Activated naive CD4-positive, alpha-beta T cell treated with anti-CD3 and anti-CD28 coated beads, Interleukin-2, amount 50 U/mL, for 16 hours (primary cell): Measurements from ENCODE around the gene CNOT10.
"Not testable (repeated sequence)": the region's sequence is repeated elsewhere in the genome, so short reads cannot be mapped to it uniquely, and the experiment has no call there.

ENCODE experiments used
- DNase-seq: peaks from one replicate; pipeline ENCODE4 v3.0.0-alpha.2; 2020

CNOT10 gene

DNA sequence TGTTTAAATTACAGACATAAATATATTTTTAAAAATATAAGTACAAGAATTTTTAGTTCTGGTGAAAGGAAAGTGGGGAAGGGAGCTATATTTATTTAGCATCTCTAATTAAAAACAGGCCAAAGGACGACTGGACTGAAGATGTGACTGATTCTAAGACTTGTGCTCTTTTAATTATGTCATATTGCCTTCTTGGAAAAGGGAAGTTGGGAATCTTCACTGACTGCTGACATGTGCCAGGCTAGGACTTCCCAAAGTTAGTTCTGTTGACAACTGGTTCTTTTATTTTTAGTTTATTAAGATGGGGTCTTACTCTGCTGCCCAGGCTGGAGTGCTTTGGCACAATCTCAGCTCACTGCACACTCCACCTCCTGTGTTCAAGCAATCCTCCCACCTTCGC, 13.5 kb downstream of the CNOT10 start:
- no peak for DNase-seq

DNA sequence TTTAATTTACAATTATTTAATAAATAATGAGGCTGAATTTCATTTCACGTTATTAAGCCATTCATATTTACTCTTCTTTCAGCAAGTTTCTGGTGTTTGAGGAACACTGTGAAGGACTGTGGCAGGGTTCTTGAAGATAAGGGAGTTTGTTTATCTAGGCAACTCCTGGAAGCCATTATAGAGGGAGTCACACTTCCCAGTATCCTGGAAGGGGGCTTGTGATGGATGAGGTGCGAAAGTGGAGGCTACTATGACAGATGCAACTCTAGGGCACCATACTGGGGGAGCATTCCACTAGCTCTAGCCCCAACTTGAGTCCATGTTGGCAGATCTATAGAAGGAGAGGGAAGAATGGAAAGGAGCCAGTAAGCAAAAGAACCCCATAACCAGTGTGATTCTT, 14.4 kb downstream of the CNOT10 start:
- no peak for DNase-seq

DNA sequence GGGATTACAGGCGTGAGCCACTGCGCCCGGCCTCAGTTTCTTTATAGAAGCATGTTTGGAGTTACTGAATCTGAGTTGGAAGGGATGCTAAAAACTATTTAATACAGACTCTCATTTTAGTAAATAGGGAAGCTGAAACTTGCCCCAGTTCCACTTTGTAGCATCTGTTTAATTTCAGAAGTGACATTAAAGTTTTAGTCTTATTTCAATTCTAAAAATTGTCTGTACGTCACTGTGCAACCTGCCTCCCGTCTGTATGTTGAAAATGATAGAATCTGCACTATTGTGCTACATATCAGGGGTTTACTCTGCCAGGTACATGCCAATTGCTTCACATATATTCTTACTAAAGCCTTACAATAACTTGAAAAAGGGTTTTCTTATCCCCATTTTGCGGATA, 15.3 kb downstream of the CNOT10 start:
- no peak for DNase-seq

DNA sequence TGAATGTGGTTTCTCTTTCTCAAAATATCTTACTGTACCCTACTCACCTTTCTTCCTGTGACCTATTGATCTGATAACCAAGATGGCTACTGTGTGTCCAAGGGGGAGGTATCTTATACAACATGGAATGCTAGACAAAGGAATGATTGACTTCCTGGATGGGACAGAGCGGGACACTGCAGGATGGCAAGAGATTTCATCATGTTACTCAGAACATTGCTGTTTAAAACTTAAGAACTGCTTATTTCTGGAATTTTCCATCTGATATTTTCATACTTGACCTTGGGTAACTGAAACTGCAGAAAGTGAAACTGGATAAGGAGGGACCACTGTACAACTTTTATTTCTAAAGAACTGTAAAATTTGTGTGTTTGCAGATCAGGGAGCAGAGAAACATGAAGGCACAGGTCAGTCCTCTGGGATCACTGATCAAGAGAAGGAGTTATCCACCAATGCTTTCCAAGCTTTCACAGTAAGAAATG, 18.5 kb downstream of the CNOT10 start:
- DNase-seq: no peak

DNA sequence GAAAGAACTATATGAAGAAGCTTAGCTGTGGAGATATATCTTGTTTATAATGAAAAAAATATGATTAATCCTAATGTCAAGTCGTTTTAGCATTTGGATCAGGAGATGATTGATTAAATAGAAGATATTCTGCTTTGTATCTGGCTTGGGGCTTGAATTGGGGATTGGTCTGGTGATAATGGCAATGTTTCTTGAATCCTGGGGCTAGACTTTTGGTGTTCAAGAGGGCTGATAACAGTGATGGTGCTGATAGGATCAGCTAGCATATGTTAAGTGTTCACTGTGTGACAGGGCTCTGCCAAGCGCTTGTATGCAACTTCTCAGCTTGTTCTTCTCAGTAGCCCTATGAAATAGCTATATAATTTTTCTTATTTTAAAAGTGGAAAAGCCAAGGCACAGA, 20.2 kb downstream of the CNOT10 start:
- no peak for DNase-seq

DNA sequence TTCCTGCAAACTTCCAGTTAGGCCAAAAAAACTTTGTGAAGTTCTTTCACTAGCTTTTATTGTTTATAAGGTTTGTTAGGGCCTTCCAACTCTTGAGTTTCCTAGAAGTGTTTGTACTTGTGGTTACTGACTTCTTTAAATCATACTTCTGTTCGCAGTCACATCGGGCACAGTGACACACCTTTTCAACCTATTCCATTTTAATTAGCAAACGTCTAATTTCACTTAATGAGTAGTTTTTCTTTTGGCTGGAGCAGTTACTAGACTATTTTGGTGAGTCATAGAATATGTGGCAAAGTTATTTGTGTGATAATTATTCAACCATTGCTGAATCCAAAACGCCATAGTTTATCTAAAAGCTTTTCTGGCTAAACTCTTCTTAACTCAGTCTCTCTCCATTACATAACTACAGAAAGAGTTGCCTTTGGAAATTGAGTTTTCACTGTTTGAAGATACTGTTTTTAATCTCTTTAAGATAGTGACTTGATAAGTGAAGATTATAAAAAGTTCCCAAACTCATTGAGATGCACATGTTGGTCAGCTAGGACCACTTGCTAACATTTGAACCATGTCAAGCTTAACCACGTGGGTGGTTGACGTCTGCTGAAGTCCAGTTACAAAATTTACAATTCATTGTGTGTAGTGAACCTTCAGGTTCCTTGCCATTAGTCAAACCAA, 21.5 kb downstream of the CNOT10 start:
- no peak for DNase-seq

DNA sequence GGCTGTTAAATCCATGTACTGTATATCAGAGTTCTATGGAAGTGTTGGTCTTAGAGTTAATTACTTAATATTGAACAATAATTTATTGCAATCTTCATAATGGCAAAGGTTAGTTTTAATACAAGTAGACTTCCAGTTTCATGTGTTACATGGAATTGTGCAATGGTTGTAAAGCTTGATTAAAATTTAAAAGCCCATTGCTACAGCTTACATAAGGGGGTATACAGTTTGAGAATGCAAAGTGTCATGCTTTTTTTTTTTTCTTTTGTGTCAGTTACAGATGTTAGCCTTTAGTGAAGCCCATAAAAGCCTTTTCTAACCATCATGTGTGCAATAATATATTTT, 22.0 kb downstream of the CNOT10 start:
- DNase-seq: no peak

DNA sequence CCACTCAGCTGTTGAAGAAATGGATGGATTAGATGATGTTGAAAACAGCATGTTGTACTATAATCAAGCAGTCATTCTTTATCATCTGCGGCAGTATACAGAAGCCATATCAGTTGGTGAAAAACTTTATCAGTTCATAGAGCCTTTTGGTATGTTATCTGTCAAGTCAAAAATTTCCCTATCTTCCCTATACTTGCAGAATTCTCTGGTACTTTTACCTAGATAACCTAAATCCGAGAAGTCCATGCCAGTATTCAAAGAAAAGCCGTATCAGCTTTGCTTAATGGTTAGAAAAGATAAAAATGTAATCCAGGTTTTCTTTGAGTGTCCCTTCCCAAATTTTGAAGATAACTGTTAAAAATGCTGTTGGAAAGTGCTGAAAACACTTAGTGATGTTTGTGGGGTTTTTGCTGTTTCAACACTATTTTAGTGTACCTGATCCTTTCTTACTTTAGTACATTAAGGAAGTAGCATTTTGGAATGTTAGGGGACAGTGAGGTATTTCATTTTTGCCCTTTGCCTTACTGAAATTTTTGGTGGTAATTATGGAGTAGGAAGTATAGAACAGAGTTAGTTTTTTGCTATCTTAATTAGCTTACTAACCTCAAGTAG, 23.8 kb downstream of the CNOT10 start:
- DNase-seq: no peak

DNA sequence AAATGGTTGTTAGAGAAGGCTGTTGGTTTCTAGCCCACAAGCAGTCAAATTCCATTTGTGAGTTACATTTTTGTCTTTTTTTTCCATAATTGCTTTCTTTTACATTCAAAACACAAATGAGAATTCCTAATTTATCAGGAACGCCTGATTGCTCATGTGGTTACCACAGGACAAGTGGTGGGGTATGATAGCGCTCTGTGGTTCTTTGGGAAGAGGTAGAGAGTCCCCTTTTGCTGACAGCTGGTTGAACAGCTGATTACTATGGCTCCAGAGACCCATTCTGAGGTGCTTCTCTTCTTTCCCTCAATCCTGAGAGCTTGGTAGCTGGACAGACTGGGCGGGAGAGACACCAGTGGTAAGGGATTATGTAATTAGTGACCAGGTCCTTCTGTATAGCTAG, 24.4 kb downstream of the CNOT10 start:
- no peak for DNase-seq

DNA sequence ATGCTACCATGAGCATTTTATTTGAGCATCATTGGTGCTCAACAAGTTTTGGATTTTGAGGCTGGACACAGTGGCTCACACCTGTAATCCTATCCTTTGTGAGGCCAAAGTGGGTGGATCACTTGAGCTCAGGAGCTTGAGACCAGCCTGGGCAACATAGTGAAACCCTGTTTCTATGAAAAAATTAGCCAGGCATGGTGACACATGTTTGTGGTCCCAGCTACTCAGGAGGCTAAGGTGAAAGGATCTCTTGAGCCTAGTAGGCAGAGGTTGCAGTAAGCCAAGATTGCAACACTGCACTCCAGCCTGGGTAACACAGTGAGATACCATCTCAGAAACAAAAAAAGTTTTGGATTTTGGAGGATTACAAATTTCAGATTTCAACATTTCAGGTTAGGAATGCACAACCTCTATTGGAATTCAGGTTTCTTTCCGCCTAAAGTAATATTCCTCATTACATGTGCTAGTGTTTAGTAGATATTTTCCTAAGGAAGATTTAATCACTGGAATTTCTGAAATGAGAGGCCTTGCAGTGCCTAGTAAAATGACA, 27.6 kb downstream of the CNOT10 start:
- DNase-seq: no peak

DNA sequence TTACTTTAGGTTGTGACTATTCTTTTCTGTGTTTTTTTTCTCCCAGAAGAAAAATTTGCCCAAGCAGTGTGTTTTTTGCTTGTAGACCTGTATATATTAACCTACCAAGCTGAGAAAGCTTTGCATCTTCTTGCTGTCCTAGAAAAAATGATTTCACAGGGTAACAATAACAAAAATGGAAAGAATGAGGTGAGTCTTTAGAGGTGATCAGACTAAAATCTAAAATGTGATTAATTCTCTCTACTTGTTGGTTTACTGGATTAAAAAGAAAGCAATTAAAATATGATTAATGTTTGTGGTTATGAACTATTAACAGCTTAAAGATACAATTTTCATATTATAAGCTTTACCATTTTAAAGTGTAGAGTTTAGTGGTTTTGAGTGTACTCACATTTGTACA, 28.2 kb downstream of the CNOT10 start:
- no peak for DNase-seq

DNA sequence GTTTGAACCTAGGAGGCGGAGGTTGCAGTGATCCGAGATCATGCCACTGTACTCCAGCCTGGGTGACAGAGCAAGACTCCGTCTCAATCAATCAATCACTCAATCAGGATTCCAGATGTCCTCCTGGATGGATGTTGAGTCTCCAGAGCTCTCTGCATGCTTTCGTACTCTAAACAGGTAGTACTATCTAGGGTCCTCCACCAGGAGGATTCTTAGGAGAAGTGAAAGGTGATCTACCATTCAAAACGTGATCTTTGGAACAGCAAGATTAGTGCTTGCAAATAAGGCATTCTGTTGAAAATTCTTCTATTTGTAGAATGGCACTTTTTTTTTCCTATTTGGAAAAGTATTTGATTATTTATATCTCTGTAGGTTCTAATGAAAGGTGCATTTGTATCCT, 34.3 kb downstream of the CNOT10 start:
- no peak for DNase-seq

DNA sequence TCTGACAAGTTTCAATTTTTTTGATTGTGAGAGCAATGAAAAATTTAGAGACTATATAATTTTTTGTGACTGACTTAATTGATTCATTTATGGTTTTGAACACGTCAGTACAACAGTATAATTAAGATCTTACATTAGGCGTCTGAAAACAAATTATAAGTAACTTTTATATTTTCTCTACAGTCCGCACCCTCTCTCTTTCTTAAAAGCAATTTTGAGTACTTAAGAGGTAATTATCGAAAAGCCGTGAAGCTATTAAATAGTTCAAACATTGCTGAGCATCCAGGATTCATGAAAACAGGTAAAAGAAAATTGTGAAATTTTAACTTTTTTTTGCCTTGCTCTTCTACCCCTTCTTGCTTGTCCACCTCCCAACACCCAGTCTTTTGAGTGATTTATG, 34.9 kb downstream of the CNOT10 start:
- no peak for DNase-seq

DNA sequence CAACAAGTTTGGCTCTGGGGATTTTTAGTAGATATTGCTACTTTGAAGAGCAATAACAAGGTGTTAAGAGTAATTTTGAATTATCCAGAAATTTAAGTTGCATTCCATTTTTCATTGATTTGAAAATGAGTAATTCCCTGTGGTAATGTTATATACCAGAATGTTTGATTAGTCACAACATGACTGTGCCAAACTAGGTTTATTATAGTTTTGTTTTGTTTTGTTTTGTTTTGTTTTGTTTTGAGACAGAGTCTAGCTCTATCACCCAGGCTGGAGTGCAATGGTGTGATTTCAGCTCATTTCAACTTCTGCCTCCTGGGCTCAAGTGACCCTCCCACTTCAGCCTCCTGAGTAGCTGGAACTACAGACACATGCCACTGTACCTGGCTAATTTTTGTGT, 40.7 kb downstream of the CNOT10 start:
- no peak for DNase-seq

DNA sequence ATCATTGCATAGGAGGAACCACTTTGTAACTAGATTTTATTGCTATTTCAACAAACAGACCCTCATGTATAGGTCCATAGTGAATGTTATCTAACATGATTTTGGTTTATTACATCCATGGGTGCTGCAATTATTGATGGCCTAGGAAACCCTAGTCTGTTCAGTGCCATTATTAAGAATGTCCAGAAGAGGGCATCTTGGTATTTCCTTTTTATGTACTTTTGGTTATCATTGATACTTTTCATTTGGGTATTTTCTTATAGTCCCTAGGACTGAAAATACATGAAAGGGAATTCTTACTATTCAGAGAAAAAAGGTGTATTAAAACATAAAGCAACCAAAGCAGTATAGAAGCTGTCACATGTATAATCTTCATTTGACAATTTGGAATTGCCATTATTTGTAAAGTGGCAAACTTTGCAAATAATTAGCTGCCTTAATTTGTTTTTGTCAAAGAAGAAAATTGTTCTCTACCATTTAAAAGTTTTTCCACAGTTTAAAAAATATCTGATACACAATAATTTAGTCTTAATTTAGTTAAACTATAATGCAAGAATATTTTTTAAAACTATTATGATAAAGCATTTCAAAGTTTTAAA, 48.7 kb downstream of the CNOT10 start:
- no peak for DNase-seq

DNA sequence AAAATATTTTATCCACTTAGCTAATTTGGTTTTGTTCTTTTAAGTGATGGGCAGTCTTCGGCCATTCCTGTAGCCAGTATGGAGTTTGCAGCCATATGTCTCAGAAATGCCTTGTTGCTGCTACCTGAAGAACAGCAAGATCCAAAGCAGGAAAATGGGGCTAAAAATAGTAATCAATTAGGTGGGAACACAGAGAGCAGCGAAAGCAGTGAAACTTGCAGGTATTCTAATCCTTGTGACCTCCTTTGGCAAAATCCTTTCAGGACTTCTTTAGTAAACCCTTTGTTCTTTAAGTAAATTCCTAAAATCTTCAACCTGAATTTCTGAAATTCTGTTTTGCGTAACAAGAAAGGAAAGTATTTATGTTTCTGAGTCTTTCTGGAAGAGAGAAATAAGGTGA, 49.8 kb downstream of the CNOT10 start:
- DNase-seq: no peak

DNA sequence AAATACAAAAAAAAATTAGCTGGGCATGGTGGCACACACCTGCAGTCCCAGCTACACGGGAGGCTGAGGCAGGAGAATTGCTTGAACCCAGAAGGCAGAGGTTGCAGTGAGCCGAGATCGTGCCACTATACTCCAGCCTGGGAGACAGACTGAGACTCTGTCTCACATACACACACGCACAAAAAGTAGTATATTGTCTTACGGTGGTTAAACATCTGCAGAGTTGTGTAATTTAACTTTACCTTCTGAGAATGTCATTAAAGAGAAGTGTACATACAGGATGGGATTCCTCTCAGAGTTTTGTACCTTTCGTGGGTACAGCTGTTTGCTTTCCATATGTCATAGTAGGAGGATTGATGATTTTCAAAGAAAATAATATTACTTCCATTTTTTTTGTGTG, 58.5 kb downstream of the CNOT10 start:
- not testable (repeated sequence) for DNase-seq

DNA sequence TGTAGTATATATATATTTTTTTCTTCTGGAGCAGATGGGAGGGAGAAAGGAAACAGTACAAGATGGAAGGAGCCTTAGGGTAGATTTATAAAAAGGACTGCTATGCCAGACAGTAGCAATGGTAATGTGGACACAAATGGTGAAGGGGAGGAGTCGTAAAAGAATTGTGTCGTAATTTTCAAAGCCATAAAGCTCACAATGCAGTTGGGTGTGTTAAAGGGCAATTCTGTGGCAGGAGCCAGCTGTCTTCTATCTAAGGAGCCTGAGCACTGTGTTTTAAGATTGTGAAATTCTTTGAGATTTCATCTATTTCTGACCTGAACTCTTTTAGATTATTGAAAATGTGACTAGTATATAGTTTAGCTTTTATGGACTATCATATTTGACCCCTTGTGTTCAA, 58.9 kb downstream of the CNOT10 start:
- no peak for DNase-seq

DNA sequence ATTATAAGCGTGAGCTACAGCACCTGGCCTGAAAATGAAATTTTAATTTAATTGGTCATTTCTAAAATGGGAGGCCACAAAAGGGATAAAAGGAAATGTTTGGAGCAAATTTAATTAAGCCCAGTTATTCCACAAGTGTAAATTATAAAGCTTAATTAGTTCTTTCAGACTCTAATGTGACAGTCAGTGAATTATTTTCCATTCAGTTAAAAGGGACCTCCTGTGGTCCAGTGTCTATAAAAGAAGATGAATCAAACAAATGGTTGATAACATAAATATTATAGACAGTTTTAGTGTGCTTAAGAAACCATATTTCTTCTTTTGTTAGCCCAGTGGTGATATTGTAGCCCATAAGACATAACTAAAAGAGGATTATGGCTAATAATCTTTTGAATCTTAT, 66.4 kb downstream of the CNOT10 start:
- no peak for DNase-seq

DNA sequence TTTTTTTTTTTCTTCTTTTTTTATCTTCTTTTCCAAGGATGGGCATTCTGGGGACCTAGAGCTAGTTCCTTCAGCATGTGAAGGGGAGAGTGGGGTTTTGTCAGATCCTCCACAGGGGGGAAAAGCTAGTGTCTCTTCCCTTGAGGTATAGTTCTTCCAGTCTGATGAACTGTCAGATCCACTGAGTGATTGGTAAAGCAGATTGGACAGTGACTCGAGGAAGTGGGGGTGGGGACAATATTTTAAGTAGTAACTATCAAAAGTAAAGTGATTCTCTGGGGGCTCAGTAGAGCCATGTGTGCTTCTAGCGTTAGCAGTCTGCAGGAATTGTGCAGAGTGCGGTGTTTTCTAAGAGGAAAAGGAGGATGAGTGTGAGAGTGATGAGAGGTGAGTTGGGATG, 70.8 kb downstream of the CNOT10 start:
- DNase-seq: no peak

DNA sequence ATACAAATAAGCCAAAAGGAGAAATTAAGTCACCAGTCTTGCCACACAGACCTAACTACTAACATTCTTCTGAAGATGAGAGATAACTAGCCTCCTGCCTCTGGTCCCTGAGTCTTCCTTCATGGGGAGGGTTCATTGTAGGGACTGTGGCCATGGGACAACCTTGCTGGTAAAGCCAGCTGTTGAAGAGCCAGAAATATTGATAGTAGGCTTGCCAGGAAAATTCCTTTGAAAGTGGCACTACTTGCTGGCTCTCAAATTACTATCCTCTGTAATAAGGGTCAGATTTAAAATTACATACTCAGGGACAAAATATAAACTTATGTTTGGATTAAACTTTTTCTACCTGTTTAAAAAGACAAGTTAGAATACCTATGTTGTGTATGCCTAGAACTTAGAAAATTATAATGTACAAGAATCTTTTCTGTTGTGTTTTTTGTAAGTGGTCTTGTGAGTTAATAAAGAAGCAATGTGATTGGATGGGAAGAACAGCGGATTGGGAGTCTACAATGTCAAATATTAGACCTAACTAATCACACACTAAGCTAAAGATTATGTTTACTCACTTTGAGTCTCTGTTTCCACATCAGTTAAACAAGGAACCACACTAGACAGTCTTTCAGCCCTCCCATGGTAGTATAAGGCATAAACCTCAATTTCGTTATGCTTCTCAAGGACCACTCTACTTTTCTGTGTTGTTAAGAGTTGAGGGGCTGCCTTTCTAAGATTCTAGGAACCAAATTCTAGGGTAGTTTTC, 72.8 kb downstream of the CNOT10 start:
- DNase-seq: no peak

DNA sequence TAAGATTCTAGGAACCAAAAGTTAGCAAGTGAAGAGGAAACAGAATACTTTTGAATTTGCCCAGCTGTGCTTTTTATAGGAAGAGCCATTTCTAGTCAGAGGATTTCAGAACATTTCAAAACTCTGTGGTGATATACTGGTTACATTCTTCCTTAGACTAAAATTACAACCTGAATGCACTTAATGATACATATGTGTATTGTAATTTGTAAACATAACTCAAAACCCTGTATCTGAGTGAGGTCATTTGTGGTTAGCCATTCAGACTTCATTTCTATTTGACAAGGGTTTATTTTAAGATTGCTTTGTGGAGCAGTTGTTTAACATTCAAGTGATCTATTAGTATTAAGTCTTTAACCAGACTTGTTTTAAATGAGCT, 73.4 kb downstream of the CNOT10 start:
- DNase-seq: no peak

DNA sequence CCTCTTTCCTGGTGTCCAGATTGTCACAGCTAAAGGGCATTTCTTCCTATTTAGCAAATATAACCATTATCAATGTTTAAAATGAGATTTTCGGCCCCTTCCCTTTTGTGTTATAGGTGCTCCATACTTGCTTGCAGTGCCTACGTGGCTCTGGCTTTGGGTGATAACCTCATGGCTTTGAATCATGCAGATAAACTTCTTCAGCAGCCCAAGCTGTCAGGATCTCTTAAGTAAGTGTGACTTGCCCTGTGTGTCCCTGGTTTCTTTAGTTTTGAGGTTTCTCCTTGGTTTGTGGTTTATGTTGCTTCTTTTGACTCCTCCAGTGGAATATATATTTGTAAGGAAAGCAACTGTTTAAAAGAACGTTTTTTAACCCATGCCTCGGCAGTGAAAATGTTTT, 74.4 kb downstream of the CNOT10 start:
- no peak for DNase-seq

DNA sequence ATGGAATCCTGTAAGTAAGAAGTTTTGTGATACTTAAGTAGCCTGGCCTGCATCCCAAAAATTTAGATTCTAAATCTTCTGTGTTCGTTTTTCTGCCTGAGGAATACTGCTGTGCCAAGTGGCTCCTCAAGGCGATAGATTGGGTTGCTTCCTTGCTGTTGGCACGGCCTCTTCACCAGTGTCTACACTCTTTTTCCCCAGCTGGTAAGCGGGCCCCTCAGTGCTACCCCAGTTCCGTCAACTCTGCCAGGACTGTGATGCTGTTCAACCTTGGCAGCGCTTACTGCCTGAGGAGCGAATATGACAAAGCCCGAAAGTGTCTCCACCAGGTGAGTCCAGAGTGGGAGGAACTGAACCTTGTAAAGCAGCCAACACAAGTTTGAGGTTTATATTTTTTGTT, 79.5 kb downstream of the CNOT10 start:
- DNase-seq: no peak
